Amniotic epithelial cell (primary cell): ENCODE measurements around the gene CCDC8.
"Not testable (repeated sequence)": the region's sequence is repeated elsewhere in the genome, so short reads cannot be mapped to it uniquely, and the experiment has no call there.

Experiments used
- DNase-seq: peaks from one replicate; pipeline ENCODE4 v3.0.0-alpha.2; 2010; ENCODE audit warnings: low read depth

CCDC8 gene

GRCh38 chr19:46380690-46381089 is 32.7 kb downstream of the CCDC8 start:
- no peak for DNase-seq

GRCh38 chr19:46378268-46378667 is 35.1 kb downstream of the CCDC8 start:
- DNase-seq = no peak

GRCh38 chr19:46376241-46377153 is 36.9 kb downstream of the CCDC8 start:
- DNase-seq = no peak

DNA sequence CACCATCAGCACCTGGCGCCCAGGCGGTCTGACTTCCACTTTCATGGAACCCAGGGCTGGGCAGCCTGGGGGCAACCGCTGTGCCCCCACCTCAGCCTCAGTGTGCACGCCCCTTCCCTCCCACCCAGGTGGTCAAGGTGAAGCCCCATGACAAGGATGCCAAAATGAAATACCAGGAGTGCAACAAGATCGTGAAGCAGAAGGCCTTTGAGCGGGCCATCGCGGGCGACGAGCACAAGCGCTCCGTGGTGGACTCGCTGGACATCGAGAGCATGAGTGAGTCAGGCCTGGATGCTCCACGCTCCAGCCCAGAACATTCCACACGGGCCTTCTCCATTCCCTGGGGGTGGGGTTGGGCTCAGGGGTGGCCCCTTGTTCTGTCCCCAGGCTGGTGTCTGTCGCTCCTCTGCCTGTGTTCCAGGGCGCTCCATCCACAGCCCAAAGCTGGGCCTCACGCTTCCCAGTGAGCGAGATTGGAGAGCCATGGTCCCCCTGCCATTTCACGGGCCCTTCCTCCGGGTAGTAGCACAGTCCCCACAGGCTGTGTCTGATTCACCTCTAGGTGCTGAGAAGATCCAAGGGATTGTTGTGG is 37.8 kb downstream of the CCDC8 start:
- not testable (repeated sequence) for DNase-seq

GRCh38 chr19:46374536-46375475 is 38.6 kb downstream of the CCDC8 start:
- no peak for DNase-seq

DNA sequence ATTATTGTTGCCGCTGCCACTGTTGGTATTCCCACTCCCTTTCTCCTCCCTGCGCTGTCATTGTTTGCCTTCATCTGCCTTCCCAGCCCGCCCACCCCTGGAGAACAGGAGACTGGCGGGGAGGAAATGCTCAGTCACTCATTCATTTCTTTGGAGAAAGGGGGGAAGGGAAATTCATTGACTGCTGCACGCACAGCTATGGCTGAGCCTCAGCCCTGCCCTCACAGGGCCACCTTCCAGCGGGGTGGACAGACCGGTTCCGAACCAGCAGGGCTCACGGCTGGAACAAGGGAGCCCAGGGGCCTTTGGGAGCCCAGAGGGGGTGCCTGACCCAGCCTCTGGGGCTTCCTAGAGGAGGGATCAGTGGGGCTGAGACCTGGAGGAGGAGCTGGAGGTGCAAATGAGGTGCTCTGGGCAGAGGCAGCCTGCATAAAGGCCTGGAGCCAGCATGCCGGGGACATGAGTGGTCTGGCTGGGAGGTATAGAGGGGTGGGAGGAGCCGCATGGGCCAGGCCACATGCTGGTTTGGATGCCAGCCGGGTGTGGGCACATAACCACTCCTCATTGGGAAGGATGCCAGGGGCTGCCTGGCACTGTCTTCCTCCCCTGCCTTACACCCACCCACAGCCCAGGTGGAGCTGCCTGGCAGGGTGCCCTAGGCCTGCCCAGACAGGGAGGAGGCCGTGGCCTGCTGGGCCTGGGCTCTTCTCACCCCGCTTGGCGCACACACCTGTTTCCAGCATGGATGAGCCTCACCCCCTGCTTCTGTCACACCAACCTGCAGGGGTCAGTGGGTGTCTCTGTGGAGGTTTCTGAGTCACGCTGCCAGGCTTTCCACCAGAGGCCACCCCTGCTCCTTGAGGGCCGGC is 39.6 kb downstream of the CCDC8 start:
- peak; percentile 37 for DNase-seq

DNA sequence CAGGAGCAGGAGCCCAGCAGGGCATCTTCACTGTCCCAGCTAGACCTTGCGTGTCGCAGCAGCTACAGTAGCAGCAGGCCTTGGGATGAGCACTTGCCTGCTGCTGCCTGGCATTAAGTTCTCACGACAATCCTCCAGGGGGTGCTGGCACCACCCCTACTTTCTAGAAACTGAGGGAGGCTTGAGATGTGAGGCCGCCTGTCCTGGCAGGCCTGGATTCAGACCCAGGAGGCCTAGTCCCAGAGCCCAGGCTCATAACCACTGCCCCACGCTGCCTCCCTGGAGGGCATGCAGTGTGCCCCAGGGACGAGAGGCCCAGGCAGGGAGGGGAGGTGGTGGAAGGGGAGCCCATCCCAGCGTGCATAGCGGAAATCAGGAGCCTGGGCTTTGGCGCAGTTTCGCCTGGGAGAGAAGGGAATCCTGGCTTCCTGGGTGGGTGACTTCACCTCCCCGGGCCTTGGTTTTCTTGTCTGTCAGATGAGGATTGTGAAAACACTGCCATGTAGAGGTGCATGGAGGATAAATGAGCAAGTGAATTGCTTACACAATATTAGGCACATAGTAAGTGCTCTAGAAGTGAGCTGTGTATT is 40.4 kb downstream of the CCDC8 start:
- DNase-seq = peak; percentile 83

GRCh38 chr19:46371371-46371901 is 41.9 kb downstream of the CCDC8 start:
- DNase-seq = no peak

DNA sequence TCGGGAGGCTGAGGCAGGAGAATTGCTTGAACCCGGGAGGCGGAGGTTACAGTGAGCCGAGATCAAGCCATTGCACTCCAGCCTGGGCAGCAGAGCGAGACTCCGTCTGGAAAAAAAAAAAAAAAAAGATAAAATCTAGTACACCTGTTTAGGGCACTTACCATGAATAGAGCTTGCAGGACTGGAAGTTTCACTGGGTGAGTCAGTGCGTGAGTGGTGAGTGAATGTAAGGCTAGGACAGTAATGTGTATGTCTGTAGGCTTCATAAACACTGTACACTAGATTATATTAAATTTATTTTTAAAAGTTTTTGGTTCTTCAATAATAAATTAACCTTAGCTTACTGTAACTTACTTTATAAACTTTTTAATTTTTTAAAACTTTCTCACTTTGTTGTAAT is 43.5 kb downstream of the CCDC8 start:
- no peak for DNase-seq

DNA sequence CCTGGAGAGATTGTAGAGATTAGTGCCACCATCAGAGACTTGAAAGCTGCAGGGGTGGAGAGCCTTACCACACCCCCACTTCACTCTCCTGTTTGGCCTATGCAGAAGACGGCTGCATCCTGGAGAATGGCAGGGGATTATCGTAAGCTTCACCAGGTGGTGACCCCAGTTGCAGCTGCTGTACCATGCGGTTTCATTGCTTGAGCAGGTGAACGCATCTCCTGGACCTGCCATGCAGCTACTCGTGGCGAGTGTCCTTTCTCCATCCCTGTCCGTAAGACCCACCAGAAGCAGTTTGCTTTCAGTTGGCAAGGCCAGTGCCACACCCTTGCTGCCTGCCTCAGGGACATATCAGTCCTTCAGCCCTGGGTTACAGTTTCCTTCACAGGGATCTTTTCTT is 45.2 kb downstream of the CCDC8 start:
- DNase-seq = no peak

DNA sequence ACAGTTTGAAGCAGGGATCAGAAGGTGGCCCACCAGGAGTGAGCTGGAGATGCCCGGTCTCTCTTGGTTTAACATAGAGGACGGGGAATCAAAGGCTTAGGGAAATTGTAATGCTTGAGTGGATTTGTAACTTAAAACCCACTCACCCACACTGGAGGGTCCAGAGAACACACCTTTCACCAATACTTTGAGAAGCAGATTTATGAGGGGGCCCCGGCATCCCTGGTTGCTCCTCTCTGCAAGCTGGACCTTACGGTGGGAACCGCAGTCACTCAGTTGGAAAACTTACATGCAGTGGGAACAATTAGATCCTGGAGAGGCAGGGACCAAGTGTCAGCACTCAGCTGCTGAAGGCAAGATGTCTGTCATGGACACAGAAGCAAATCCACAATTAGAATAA is 45.9 kb downstream of the CCDC8 start:
- DNase-seq = no peak

- DNase-seq = no peak
Observed at GRCh38 chr19:46366620-46367292, 46.6 kb downstream of the CCDC8 start.

- no peak for DNase-seq
Observed at GRCh38 chr19:46365561-46365960, 47.8 kb downstream of the CCDC8 start.

- DNase-seq = no peak
Observed at GRCh38 chr19:46364359-46364758, 49.0 kb downstream of the CCDC8 start.

- DNase-seq = peak; percentile 47
Observed at GRCh38 chr19:46361915-46362314, 51.4 kb downstream of the CCDC8 start.
